ENCODE measurements around the gene S100A7. TPM values are rescaled to one million over a fixed set of nuclear protein-coding genes. Genes with fewer than 3 reads are reported as not detected.

Gene S100A7
- total and polyA plus RNA-seq, 9 of the 15 experiments (the other 6 are each of a cell fraction or from before 2014, with no cell fraction given): not detected

- TF ChIP-seq, protein P1, sequence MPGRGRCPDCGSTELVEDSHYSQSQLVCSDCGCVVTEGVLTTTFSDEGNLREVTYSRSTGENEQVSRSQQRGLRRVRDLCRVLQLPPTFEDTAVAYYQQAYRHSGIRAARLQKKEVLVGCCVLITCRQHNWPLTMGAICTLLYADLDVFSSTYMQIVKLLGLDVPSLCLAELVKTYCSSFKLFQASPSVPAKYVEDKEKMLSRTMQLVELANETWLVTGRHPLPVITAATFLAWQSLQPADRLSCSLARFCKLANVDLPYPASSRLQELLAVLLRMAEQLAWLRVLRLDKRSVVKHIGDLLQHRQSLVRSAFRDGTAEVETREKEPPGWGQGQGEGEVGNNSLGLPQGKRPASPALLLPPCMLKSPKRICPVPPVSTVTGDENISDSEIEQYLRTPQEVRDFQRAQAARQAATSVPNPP (IDR thresholded peaks at IDR 0.05; ENCODE audit: borderline replicate concordance, insufficient read depth, insufficient read length): no peak
- peak; percentile 87 for TF ChIP-seq BHLHE40 (IDR thresholded peaks at IDR 0.05; ENCODE audit: low read length)
- TF ChIP-seq ZNF449 (CRISPR knock-in tag; IDR thresholded peaks at IDR 0.05): no peak
- TF ChIP-seq FOXP1 (CRISPR knock-in tag; IDR thresholded peaks at IDR 0.05): no peak
- TF ChIP-seq GTF2E2 (tag; IDR thresholded peaks at IDR 0.05): no peak
- no peak for TF ChIP-seq ZNF436 (CRISPR knock-in tag; IDR thresholded peaks at IDR 0.05)
- TF ChIP-seq CHD1 (IDR thresholded peaks at IDR 0.05; ENCODE audit: low read length): no peak
- TF ChIP-seq CC2D1A (IDR thresholded peaks at IDR 0.05): peak; percentile 40; the same call in 1 of the 2 replicates
- TF ChIP-seq MAFF (IDR thresholded peaks at IDR 0.05; ENCODE audit: low read length): no peak
- no peak for TF ChIP-seq BCL6 (CRISPR knock-in tag; IDR thresholded peaks at IDR 0.05)
- TF ChIP-seq ZNF124 (CRISPR knock-in tag; IDR thresholded peaks at IDR 0.05): no peak
- peak; percentile 39 for TF ChIP-seq HDAC3 (IDR thresholded peaks at IDR 0.05; ENCODE audit: borderline replicate concordance, partially characterized antibody)
- TF ChIP-seq PTBP1 (IDR thresholded peaks at IDR 0.05; ENCODE audit: low read depth, low read length): no peak
- TF ChIP-seq DNMT1 (IDR thresholded peaks at IDR 0.05): no peak
- TF ChIP-seq ZNF785 (CRISPR knock-in tag; IDR thresholded peaks at IDR 0.05): no peak
- TF ChIP-seq KDM4B (IDR thresholded peaks at IDR 0.05; ENCODE audit: borderline replicate concordance in 2 of 2, low read depth in 1 of 2): no peak
- no peak for TF ChIP-seq CBX3 (IDR thresholded peaks at IDR 0.05; ENCODE audit: borderline replicate concordance in 1 of 2, low read length in 2 of 2)
- TF ChIP-seq, protein P2, sequence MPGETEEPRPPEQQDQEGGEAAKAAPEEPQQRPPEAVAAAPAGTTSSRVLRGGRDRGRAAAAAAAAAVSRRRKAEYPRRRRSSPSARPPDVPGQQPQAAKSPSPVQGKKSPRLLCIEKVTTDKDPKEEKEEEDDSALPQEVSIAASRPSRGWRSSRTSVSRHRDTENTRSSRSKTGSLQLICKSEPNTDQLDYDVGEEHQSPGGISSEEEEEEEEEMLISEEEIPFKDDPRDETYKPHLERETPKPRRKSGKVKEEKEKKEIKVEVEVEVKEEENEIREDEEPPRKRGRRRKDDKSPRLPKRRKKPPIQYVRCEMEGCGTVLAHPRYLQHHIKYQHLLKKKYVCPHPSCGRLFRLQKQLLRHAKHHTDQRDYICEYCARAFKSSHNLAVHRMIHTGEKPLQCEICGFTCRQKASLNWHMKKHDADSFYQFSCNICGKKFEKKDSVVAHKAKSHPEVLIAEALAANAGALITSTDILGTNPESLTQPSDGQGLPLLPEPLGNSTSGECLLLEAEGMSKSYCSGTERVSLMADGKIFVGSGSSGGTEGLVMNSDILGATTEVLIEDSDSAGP (CRISPR knock-in tag; IDR thresholded peaks at IDR 0.05): no peak
- no peak for TF ChIP-seq SPI1 (IDR thresholded peaks at IDR 0.05; ENCODE audit: borderline replicate concordance, low read depth, low read length)
- peak; percentile 14; the same call in 1 of the 2 replicates for TF ChIP-seq NFIC (IDR thresholded peaks at IDR 0.05)
- TF ChIP-seq HNRNPH1 (optimal IDR thresholded peaks at IDR 0.05; ENCODE audit: low read depth, low read length): no peak
- no peak for TF ChIP-seq PREB (CRISPR knock-in tag; IDR thresholded peaks at IDR 0.05)
- peak; percentile 92 for TF ChIP-seq JUND (IDR thresholded peaks at IDR 0.05; ENCODE audit: borderline replicate concordance, low read depth, low read length)
- peak; percentile 94; the same call in 2 of the 3 replicates for TF ChIP-seq JUND (tag; IDR thresholded peaks at IDR 0.05; ENCODE audit: borderline replicate concordance, low read depth, low read length)
These were observed 25.6 kb downstream of the S100A7 start (continued) for GRCh38 chr1:153434746-153435455.

All from K562 (cell line).